ENCODE results near the gene PTHLH.

DNA sequence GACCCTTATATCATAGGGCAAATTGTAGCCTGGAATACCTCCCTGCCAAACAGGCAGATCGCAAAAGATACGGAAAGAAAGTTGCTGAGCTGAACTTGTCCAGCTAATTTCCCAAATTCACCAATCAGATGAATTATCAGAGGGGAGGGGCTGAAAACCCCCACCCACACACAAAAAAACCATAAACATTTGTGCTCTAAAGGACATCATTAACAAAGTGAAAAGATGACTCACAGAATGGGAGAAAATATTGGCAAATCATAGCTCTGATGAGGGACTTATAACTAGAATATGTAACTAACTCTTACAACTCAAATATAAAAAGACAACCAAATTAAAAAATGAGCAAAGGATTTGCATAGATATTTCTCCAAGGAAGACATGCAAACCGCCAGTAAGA is 36.3 kb downstream of the PTHLH start:
- TF ChIP-seq, protein P1, sequence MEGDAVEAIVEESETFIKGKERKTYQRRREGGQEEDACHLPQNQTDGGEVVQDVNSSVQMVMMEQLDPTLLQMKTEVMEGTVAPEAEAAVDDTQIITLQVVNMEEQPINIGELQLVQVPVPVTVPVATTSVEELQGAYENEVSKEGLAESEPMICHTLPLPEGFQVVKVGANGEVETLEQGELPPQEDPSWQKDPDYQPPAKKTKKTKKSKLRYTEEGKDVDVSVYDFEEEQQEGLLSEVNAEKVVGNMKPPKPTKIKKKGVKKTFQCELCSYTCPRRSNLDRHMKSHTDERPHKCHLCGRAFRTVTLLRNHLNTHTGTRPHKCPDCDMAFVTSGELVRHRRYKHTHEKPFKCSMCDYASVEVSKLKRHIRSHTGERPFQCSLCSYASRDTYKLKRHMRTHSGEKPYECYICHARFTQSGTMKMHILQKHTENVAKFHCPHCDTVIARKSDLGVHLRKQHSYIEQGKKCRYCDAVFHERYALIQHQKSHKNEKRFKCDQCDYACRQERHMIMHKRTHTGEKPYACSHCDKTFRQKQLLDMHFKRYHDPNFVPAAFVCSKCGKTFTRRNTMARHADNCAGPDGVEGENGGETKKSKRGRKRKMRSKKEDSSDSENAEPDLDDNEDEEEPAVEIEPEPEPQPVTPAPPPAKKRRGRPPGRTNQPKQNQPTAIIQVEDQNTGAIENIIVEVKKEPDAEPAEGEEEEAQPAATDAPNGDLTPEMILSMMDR (IDR thresholded peaks at IDR 0.05): no peak
- TF ChIP-seq POLR2AphosphoS5 (IDR thresholded peaks at IDR 0.05) (no peak), POLR2A (IDR thresholded peaks at IDR 0.05; ENCODE audit: low read depth) (no peak)
